AG09309 (cell line): ENCODE results near the gene CACTIN.

Experiments used
- DNase-seq: peaks from one replicate; pipeline ENCODE4 v3.0.0-alpha.2; 2010; ENCODE audit warnings: low read depth
- H3K4me3 ChIP-seq: 2 replicates; pipeline ENCODE4 v1.5.1; 2011; ENCODE audit warnings: mild to moderate bottlenecking, low read depth, low read length, moderate library complexity; ENCODE audit not compliant: control insufficient read depth
- CTCF ChIP-seq: IDR thresholded peaks from 2 replicates; pipeline ENCODE4 v1.5.1; 2011; ENCODE audit warnings: mild to moderate bottlenecking, low read depth, low read length, inconsistent platforms; ENCODE audit not compliant: insufficient read depth, control insufficient read depth; ENCODE audit errors: missing control alignments

CACTIN gene

GRCh38 chr19:3578390-3578789 is 48.2 kb downstream of the CACTIN start:
- DNase-seq = no peak
- TF ChIP-seq CTCF = no peak
- no peak overlapping the region for H3K4me3 ChIP-seq

- no peak for DNase-seq
- no peak overlapping the region for H3K4me3 ChIP-seq
- TF ChIP-seq CTCF = no peak
These were observed 48.8 kb downstream of the CACTIN start for GRCh38 chr19:3577723-3578344.

GRCh38 chr19:3576696-3577443 is 49.7 kb downstream of the CACTIN start:
- H3K4me3 ChIP-seq = no peak overlapping the region
- no peak for DNase-seq
- TF ChIP-seq CTCF = no peak

GRCh38 chr19:3575949-3576673 is 50.5 kb downstream of the CACTIN start:
- H3K4me3 ChIP-seq = no peak overlapping the region
- DNase-seq = no peak
- TF ChIP-seq CTCF = no peak

- DNase-seq = no peak
- peak; percentile 39 for TF ChIP-seq CTCF
- H3K4me3 ChIP-seq = no peak overlapping the region
These were observed 51.3 kb downstream of the CACTIN start for GRCh38 chr19:3575260-3575741.

GRCh38 chr19:3573858-3574637 is 52.5 kb downstream of the CACTIN start:
- peak; percentile 73 for DNase-seq
- peak overlapping the region; percentile 98 for H3K4me3 ChIP-seq
- no peak for TF ChIP-seq CTCF
